HTR-8/SVneo (cell line): Measurements from ENCODE around the gene DOCK6.
A peak's percentile ranks its signal among the peaks of the same experiment; 100 is the strongest.
"Not testable (repeated sequence)": the region's sequence is repeated elsewhere in the genome, so short reads cannot be mapped to it uniquely, and the experiment has no call there.

Experiments used
- DNase-seq: peaks from one replicate; pipeline ENCODE4 v3.0.0; 2011; ENCODE audit warnings: low spot score, mixed read lengths; ENCODE audit not compliant: insufficient read length
- FAIRE-seq: peaks from 2 replicates; lab custom pipeline; 2011; peaks lifted over from hg19 to GRCh38; lab: Jason Lieb, UNC

DOCK6 gene

GRCh38 chr19:11198769-11199424 is 63.4 kb downstream of the DOCK6 start:
- FAIRE-seq (no peak), DNase-seq (no peak)

GRCh38 chr19:11198175-11198534 is 64.2 kb downstream of the DOCK6 start:
- FAIRE-seq (no peak), DNase-seq (no peak)

- DNase-seq: peak; percentile 90
- peak; percentile 97 for FAIRE-seq
Measured at GRCh38 chr19:11197291-11198174, 64.8 kb downstream of the DOCK6 start, which contains the start of gene KANK2. Gene KANK2, minus strand, starts transcription at chr19:11197545. Its CDS starts 3,034 bp downstream, at chr19:11194511.

- peak; percentile 44 for DNase-seq
- peak; percentile 69 for FAIRE-seq
Measured at GRCh38 chr19:11196406-11197287, 65.7 kb downstream of the DOCK6 start.

GRCh38 chr19:11195681-11196080 is 66.6 kb downstream of the DOCK6 start:
- FAIRE-seq (no peak), DNase-seq (no peak)

GRCh38 chr19:11194656-11195558 is 67.4 kb downstream of the DOCK6 start:
- FAIRE-seq (no peak), DNase-seq (no peak)

GRCh38 chr19:11194173-11194572 is 68.2 kb downstream of the DOCK6 start:
- FAIRE-seq (no peak), DNase-seq (no peak)

- DNase-seq: no peak
Measured at GRCh38 chr19:11192957-11193939, 69.1 kb downstream of the DOCK6 start.

GRCh38 chr19:11191934-11192333 is 70.4 kb downstream of the DOCK6 start:
- no peak for FAIRE-seq
- no peak for DNase-seq

More at GRCh38 chr19:11192957-11193939, 69.1 kb downstream of the DOCK6 start:
- no peak for FAIRE-seq

- FAIRE-seq (peak; percentile 36), DNase-seq (peak; percentile 73)
Measured at GRCh38 chr19:11191273-11191755, 71.0 kb downstream of the DOCK6 start.

- DNase-seq: no peak
- no peak for FAIRE-seq
Measured at GRCh38 chr19:11190501-11190900, 71.8 kb downstream of the DOCK6 start.

GRCh38 chr19:11187441-11187840 is 74.9 kb downstream of the DOCK6 start:
- no peak for DNase-seq
- no peak for FAIRE-seq

GRCh38 chr19:11182994-11183393 is 79.3 kb downstream of the DOCK6 start:
- FAIRE-seq (no peak), DNase-seq (no peak)

GRCh38 chr19:11181488-11181887 is 80.8 kb downstream of the DOCK6 start:
- no peak for FAIRE-seq
- no peak for DNase-seq

- FAIRE-seq, DNase-seq: not testable (repeated sequence)
Measured at GRCh38 chr19:11180975-11181374, 81.3 kb downstream of the DOCK6 start.

- FAIRE-seq (no peak), DNase-seq (no peak)
Measured at GRCh38 chr19:11180346-11180745, 82.0 kb downstream of the DOCK6 start.

GRCh38 chr19:11179716-11180297 is 82.5 kb downstream of the DOCK6 start:
- FAIRE-seq: no peak

GRCh38 chr19:11179145-11179465 is 83.2 kb downstream of the DOCK6 start:
- FAIRE-seq, DNase-seq: not testable (repeated sequence)

More at GRCh38 chr19:11179716-11180297, 82.5 kb downstream of the DOCK6 start:
- DNase-seq: no peak
